Measurements from ENCODE around the gene CLEC18B.

GRCh38 chr16:74438492-74438979 lies 17.3 kb upstream of the CLEC18B start:
- TF ChIP-seq ZBTB33 (IDR thresholded peaks at IDR 0.05; ENCODE audit: extremely low read depth, insufficient replicate concordance, low read length) (no peak), POLR2A (IDR thresholded peaks at IDR 0.05; ENCODE audit: borderline replicate concordance, extremely low read depth, insufficient read depth, insufficient read length) (no peak), CTCF (IDR thresholded peaks at IDR 0.05 in 2 of 3, conservative IDR thresholded peaks at IDR 0.05 in 1 of 3; ENCODE audit: borderline replicate concordance in 1 of 3, insufficient read depth in 1 of 3, low read depth in 2 of 3, low read length in 2 of 3) (no peak), POLR2AphosphoS5 (IDR thresholded peaks at IDR 0.05; ENCODE audit: low read depth, low read length) (no peak), YY1 (IDR thresholded peaks at IDR 0.05; ENCODE audit: extremely low read depth, insufficient replicate concordance, low read depth, low read length) (no peak), SIN3A (IDR thresholded peaks at IDR 0.05; ENCODE audit: low read depth) (no peak), EZH2 (IDR thresholded peaks at IDR 0.05) (no peak), EGR1 (IDR thresholded peaks at IDR 0.05; ENCODE audit: low read depth) (no peak), ZFX (IDR thresholded peaks at IDR 0.05) (no peak), RAD21 (IDR thresholded peaks at IDR 0.05; ENCODE audit: low read depth) (no peak), EZH2phosphoT487 (IDR thresholded peaks at IDR 0.05; ENCODE audit: borderline replicate concordance) (no peak)

Measured in HCT116 (cell line).